Measurements from ENCODE around the gene GABBR2.

The GABBR2 gene

DNA sequence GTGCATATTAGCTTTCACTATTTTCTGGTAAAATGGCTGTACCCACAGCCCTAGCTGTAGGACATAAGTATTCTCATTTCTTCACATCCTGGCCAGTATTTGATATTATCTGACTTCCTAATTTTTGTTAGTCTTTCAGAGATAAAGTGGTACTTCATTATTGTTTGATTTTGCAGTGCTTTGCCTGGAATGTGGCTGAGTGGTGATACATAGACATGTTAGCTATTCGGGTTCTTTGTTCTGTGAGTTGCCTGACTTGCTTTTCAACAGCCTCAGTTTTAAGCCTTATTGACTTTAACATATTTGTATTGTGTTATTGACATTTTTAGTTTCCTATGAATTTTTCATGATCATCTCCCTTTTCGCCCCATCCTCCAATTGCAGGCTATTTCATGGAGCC lies 161.1 kb downstream of the GABBR2 start:
- Histone ChIP-seq H3K4me2 (ENCODE audit: low read length) (no peak overlapping the region), H3K27me3 (ENCODE audit: control insufficient read depth, low read length) (no peaks in the 10 kb centered on the region), H4K20me1 (ENCODE audit: control insufficient read depth, insufficient read depth, low read depth, low read length) (no peaks in the 10 kb centered on the region), H3K36me3 (ENCODE audit: control insufficient read depth, low read length) (no peaks in the 10 kb centered on the region), H3K4me3 (ENCODE audit: low read length) (no peak overlapping the region), H3K9me2 (replicated peaks; ENCODE audit: control insufficient read depth, low read length) (no peaks in the 10 kb centered on the region), H3F3A (ENCODE audit: control insufficient read depth, insufficient read depth) (no peaks in the 10 kb centered on the region), H3K27ac (ENCODE audit: low read depth, low read length) (no peak overlapping the region), H3K9me3 (ENCODE audit: control insufficient read depth, insufficient read depth, low read length) (no peaks in the 10 kb centered on the region), H3K4me1 (ENCODE audit: control insufficient read depth, low read length) (no peaks in the 10 kb centered on the region), H3K79me2 (ENCODE audit: control insufficient read depth, low read length) (no peaks in the 10 kb centered on the region)
- no peak for TF ChIP-seq EZH2phosphoT487 (IDR thresholded peaks at IDR 0.05; ENCODE audit: borderline replicate concordance, low read length)
- TF ChIP-seq, protein P1, sequence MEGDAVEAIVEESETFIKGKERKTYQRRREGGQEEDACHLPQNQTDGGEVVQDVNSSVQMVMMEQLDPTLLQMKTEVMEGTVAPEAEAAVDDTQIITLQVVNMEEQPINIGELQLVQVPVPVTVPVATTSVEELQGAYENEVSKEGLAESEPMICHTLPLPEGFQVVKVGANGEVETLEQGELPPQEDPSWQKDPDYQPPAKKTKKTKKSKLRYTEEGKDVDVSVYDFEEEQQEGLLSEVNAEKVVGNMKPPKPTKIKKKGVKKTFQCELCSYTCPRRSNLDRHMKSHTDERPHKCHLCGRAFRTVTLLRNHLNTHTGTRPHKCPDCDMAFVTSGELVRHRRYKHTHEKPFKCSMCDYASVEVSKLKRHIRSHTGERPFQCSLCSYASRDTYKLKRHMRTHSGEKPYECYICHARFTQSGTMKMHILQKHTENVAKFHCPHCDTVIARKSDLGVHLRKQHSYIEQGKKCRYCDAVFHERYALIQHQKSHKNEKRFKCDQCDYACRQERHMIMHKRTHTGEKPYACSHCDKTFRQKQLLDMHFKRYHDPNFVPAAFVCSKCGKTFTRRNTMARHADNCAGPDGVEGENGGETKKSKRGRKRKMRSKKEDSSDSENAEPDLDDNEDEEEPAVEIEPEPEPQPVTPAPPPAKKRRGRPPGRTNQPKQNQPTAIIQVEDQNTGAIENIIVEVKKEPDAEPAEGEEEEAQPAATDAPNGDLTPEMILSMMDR (IDR thresholded peaks at IDR 0.05; ENCODE audit: low read depth, low read length, poor library complexity, severe bottlenecking), result no peak

DNA sequence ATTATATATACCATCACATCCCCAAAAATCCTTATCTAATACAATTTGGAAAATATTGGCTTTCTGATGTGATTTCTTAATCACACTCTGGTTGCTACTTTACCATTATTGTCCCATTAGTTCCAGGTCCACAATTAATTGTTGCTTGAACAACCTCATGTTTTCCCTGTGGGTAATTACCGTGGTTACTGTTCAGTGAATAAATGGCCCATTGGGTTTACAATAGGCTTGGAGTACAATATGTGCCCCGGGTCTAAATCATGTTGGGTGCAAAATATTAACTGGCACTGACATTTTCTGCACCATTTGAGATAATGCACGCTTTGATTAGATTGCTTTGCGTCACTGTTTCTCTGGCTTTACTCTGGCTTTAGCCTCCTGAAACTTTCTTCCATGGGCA lies 163.7 kb downstream of the GABBR2 start:
- no peaks in the 10 kb centered on the region for H3F3A ChIP-seq (ENCODE audit: control insufficient read depth, insufficient read depth)

DNA sequence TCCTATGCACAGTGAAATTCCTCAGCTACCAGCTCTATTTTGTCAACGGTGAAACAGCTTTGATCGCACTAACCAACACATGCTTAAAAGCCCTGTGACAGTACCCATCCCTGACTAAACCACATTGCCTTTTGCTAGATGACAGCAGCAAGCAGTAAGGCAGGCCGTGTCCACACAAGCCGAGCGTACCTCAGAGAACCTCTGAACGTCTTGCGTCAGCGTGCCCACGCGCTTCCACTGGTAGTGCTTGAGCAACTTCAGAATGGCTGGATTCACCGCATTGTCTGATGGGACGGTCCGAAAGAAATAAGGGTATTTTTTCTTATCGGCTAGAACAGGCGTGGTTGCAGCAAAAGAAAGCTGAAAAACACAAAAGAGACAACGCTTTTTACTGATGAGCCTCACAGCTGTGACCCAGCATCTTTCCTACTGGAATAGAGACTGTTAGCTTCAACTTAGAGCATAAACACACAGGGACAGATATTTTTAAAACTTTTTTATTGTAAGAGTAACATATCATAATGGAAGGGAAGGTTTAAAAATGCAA lies 167.0 kb downstream of the GABBR2 start:
- Histone ChIP-seq H3K27ac (ENCODE audit: low read depth, low read length) (no peak overlapping the region), H3K4me2 (ENCODE audit: low read length) (no peak overlapping the region), H3K4me1 (ENCODE audit: control insufficient read depth, low read length) (no peaks in the 10 kb centered on the region), H3K27me3 (ENCODE audit: control insufficient read depth, low read length) (no peaks in the 10 kb centered on the region), H4K20me1 (ENCODE audit: control insufficient read depth, insufficient read depth, low read depth, low read length) (no peaks in the 10 kb centered on the region), H3K36me3 (ENCODE audit: control insufficient read depth, low read length) (no peaks in the 10 kb centered on the region), H3K9me3 (ENCODE audit: control insufficient read depth, insufficient read depth, low read length) (no peaks in the 10 kb centered on the region), H3K9me2 (replicated peaks; ENCODE audit: control insufficient read depth, low read length) (no peaks in the 10 kb centered on the region), H3F3A (ENCODE audit: control insufficient read depth, insufficient read depth) (no peaks in the 10 kb centered on the region), H3K4me3 (ENCODE audit: low read length) (no peak overlapping the region), H3K79me2 (ENCODE audit: control insufficient read depth, low read length) (no peaks in the 10 kb centered on the region)
- TF ChIP-seq, protein P1 (IDR thresholded peaks at IDR 0.05; ENCODE audit: low read depth, low read length, poor library complexity, severe bottlenecking), result no peak
- no peak for TF ChIP-seq EZH2phosphoT487 (IDR thresholded peaks at IDR 0.05; ENCODE audit: borderline replicate concordance, low read length)

More for the DNA sequence above, 163.7 kb downstream of the GABBR2 start:
- no peak for TF ChIP-seq EZH2phosphoT487 (IDR thresholded peaks at IDR 0.05; ENCODE audit: borderline replicate concordance, low read length)
- TF ChIP-seq, protein P1 (IDR thresholded peaks at IDR 0.05; ENCODE audit: low read depth, low read length, poor library complexity, severe bottlenecking), result no peak
- H4K20me1 ChIP-seq (ENCODE audit: control insufficient read depth, insufficient read depth, low read depth, low read length), result no peaks in the 10 kb centered on the region
- no peak overlapping the region for H3K4me2 ChIP-seq (ENCODE audit: low read length)
- H3K4me3 ChIP-seq (ENCODE audit: low read length), result no peak overlapping the region
- no peaks in the 10 kb centered on the region for H3K4me1 ChIP-seq (ENCODE audit: control insufficient read depth, low read length)
- no peak overlapping the region for H3K27ac ChIP-seq (ENCODE audit: low read depth, low read length)
- no peaks in the 10 kb centered on the region for H3K9me2 ChIP-seq (replicated peaks; ENCODE audit: control insufficient read depth, low read length)
- H3K36me3 ChIP-seq (ENCODE audit: control insufficient read depth, low read length), result no peaks in the 10 kb centered on the region
- H3K9me3 ChIP-seq (ENCODE audit: control insufficient read depth, insufficient read depth, low read length), result no peaks in the 10 kb centered on the region
- no peaks in the 10 kb centered on the region for H3K79me2 ChIP-seq (ENCODE audit: control insufficient read depth, low read length)
- no peaks in the 10 kb centered on the region for H3K27me3 ChIP-seq (ENCODE audit: control insufficient read depth, low read length)
